K562 (cell line): ENCODE data around the gene IPO9. TPM values are rescaled to one million over a fixed set of nuclear protein-coding genes. Genes with fewer than 3 reads are reported as not detected.

Experiments used
- ATAC-seq: fragments of 200-7000 bp; cut with Tn5 transposase; 3 replicates; pipeline ENCODE4 v1.9.1; 2020; ENCODE audit warnings: moderate library complexity
- BruUV-seq: library from RNA; stranded (reverse); fragments of 400-500 nt; replicated peaks from 2 replicates; lab custom pipeline; 2021; lab: Mats Ljungman, UMichigan
- CTCF ChIA-PET: fragments of 300-600 bp; formaldehyde crosslinking; extraction: SDS; loops from one replicate; lab custom pipeline; 2021; ENCODE audit warnings: low intra/inter-chr PET ratio; lab: Yijun Ruan, JAX
- POLR2A ChIA-PET: fragments of 300-600, 350-650 bp; sonication (Branson Sonifier 250); formaldehyde crosslinking; extraction: SDS; loops from one replicate; lab custom pipeline; 2021; ENCODE audit warnings: antibody characterized with exemption, inconsistent platforms; lab: Yijun Ruan, JAX
- DNase-seq, 4 experiments: peaks; one replicate each; pipeline versions ENCODE4 v3.0.0 to v3.0.0-alpha.2; 2011 to 2018; ENCODE audit warnings: low spot score in 3 of 4, mixed read lengths in 3 of 4; ENCODE audit errors: extremely low read depth in 1 of 4
- FAIRE-seq: peaks from 2 replicates; lab custom pipeline; 2011; peaks lifted over from hg19 to GRCh38; lab: Jason Lieb, UNC
- H2AFZ ChIP-seq: 2 replicates; pipeline ENCODE4 v1.6.0; 2011; ENCODE audit warnings: low read depth, low read length, control low read depth, inconsistent platforms
- H3K27ac ChIP-seq: fragments of 200-600 bp; 3 replicates; pipeline ENCODE4 v1.8.0; 2011; ENCODE audit warnings: low read depth, mild to moderate bottlenecking, control low read depth, inconsistent platforms, low read length, moderate library complexity, mixed read lengths; ENCODE audit errors: extremely low read depth
- H3K27me3 ChIP-seq, 2 experiments: fragments of 300-600 bp in 1 of 2; 2 replicates in 1 of 2; 3 replicates in 1 of 2; pipeline versions ENCODE4 v1.6.0 to v1.8.0; 2011; ENCODE audit warnings: inconsistent platforms in 2 of 2, low read length in 2 of 2, mild to moderate bottlenecking in 1 of 2, mixed read lengths in 1 of 2, moderate library complexity in 1 of 2; ENCODE audit not compliant: control insufficient read depth in 2 of 2, insufficient read depth in 2 of 2
- H3K36me3 ChIP-seq: fragments of 300-600 bp; 3 replicates; pipeline ENCODE4 v1.8.0; 2011; ENCODE audit warnings: mild to moderate bottlenecking, low read length, inconsistent platforms; ENCODE audit not compliant: control insufficient read depth, insufficient read depth
- H3K4me1 ChIP-seq, 2 experiments: fragments of 200-600 bp in 1 of 2; replicated peaks in 1 of 2; 2 replicates in 1 of 2; 3 replicates in 1 of 2; pipeline versions ENCODE4 v1.5.1 to v1.8.0; 2011; ENCODE audit warnings: inconsistent platforms in 2 of 2, low read length in 2 of 2, mild to moderate bottlenecking in 1 of 2, mixed read lengths in 1 of 2, moderate library complexity in 1 of 2; ENCODE audit not compliant: control insufficient read depth in 2 of 2, insufficient read depth in 2 of 2
- H3K4me2 ChIP-seq: 2 replicates; pipeline ENCODE4 v1.6.1; 2011; ENCODE audit warnings: low read length, control low read depth, inconsistent platforms, mixed read lengths; ENCODE audit not compliant: insufficient read depth
- H3K4me3 ChIP-seq: fragments of 200-600 bp; sonication (generic), shearing (Covaris generic); 2 replicates; pipeline ENCODE4 v1.5.1; 2016; ENCODE audit warnings: control low read depth, inconsistent platforms
- H3K79me2 ChIP-seq: fragments of 200-600 bp; 3 replicates; pipeline ENCODE4 v1.8.0; 2011; ENCODE audit warnings: low read length, inconsistent platforms; ENCODE audit not compliant: control insufficient read depth, insufficient read depth
- H3K9ac ChIP-seq, 2 experiments: 2 replicates each; pipeline versions ENCODE4 v1.6.0 to v1.6.1; 2011; ENCODE audit warnings: low read depth in 2 of 2, low read length in 2 of 2, control low read depth in 1 of 2, inconsistent platforms in 1 of 2, mild to moderate bottlenecking in 1 of 2, mixed read lengths in 1 of 2; ENCODE audit not compliant: insufficient read depth in 1 of 2
- H3K9me1 ChIP-seq: one replicate; pipeline ENCODE4 v1.6.0; 2011; ENCODE audit warnings: inconsistent platforms, mild to moderate bottlenecking, low read length, moderate library complexity; ENCODE audit not compliant: control insufficient read depth, insufficient read depth
- H3K9me3 ChIP-seq: replicated peaks from 2 replicates; pipeline ENCODE4 v1.5.1; 2011; ENCODE audit warnings: low read depth, low read length, inconsistent platforms; ENCODE audit not compliant: control insufficient read depth, insufficient read depth
- H4K20me1 ChIP-seq: replicated peaks from 2 replicates; pipeline ENCODE4 v1.6.1; 2011; ENCODE audit warnings: low read length, inconsistent platforms, mixed read lengths; ENCODE audit not compliant: control insufficient read depth, insufficient read depth
- BRD4 ChIP-seq: fragments of 200-600 bp; sonication (generic); IDR thresholded peaks from 2 replicates; pipeline ENCODE4 v1.6.1; 2017; ENCODE audit warnings: inconsistent platforms
- CEBPB ChIP-seq: fragments of 450-650 bp; IDR thresholded peaks from 2 replicates; pipeline ENCODE4 v1.6.1; 2016; ENCODE audit warnings: missing genetic modification characterization, missing compliant biosample characterization
- CEBPG ChIP-seq, 3 experiments: fragments of 200-800 bp in 1 of 3; sonication (Bioruptor generic) in 1 of 3; sonication (generic) in 1 of 3; formaldehyde crosslinking in 1 of 3; IDR thresholded peaks in 2 of 3; conservative IDR thresholded peaks in 1 of 3; 2 replicates each; pipeline versions ENCODE4 v1.6.1 to v1.8.0; 2016 to 2022; ENCODE audit warnings: missing compliant biosample characterization in 2 of 3, missing genetic modification characterization in 2 of 3, mild to moderate bottlenecking in 1 of 3, missing genetic modification reagents in 1 of 3
- CHCHD3 ChIP-seq: fragments of 250-450 bp; sonication (Bioruptor Pico); IDR thresholded peaks from 2 replicates; pipeline ENCODE4 v2.1.2; 2022; ENCODE audit warnings: mild to moderate bottlenecking
- IRF9 ChIP-seq: fragments of 450-650 bp; IDR thresholded peaks from 2 replicates; pipeline ENCODE4 v1.6.1; 2016; ENCODE audit warnings: missing biosample characterization, missing genetic modification characterization
- NCOR1 ChIP-seq: fragments of 450-650 bp; IDR thresholded peaks from 2 replicates; pipeline ENCODE4 v1.6.1; 2016; ENCODE audit warnings: mild to moderate bottlenecking, moderate library complexity
- RREB1 ChIP-seq: fragments of 250-450 bp; sonication (Bioruptor Pico); IDR thresholded peaks from 2 replicates; pipeline ENCODE4 v1.4.0; 2020
- WGBS: fragments of 100-300 bp; shearing (Covaris generic); methylation state at CpG from one replicate; pipeline ENCODE4 v1.1.6; 2016; ENCODE audit warnings: low coverage, mixed read lengths; ENCODE audit not compliant: insufficient coverage; ENCODE audit errors: missing lambda C conversion rate; 5-methylcytosine and 5-hydroxymethylcytosine counted together
- in situ Hi-C: fragments of 300-500 bp; cut with MboI; formaldehyde crosslinking; loops from 4 replicates; pipeline ENCODE4 v1.15.0; 2018; ENCODE audit warnings: inconsistent platforms, mixed read lengths
- intact Hi-C: fragments of 100-400 bp; cut with micrococcal nuclease; formaldehyde crosslinking; loops from 2 replicates; pipeline ENCODE4 v1.14.2; 2022
- polyA plus RNA-seq, 8 experiments: library from polyadenylated mRNA; depleted of rRNA in 4 of 8; stranded (reverse) in 5 of 8; unstranded in 3 of 8; fragments of >200 nt; fragmentation: Nextera tagmentation in 2 of 8; fragmentation: Illumina TruSeq in 1 of 8; extraction: Ambion mirVana in 2 of 8; extraction: Trizol in 1 of 8; gene quantifications; 2 replicates each; pipeline versions ENCODE4 v1.2.1 to v1.2.3, GENCODE V29; 2011 to 2014; ENCODE audit warnings: inconsistent platforms in 1 of 8, missing spikeins in 1 of 8
- total RNA-seq, 7 experiments: library from RNA; depleted of rRNA in 6 of 7; stranded (reverse); fragments of >200 nt in 6 of 7; fragmentation: Illumina TruSeq in 2 of 7; extraction: Trizol in 2 of 7; gene quantifications; 2 replicates each; pipeline versions ENCODE4 v1.2.1 to v1.2.3, GENCODE V29; 2011 to 2021; ENCODE audit warnings: low replicate concordance in 1 of 7

The IPO9 gene
- total and polyA plus RNA-seq, 9 of the 15 experiments (the other 6 are each of a cell fraction or from before 2014, with no cell fraction given) = 27.9 to 78.6 (median 43.9) TPM

DNA sequence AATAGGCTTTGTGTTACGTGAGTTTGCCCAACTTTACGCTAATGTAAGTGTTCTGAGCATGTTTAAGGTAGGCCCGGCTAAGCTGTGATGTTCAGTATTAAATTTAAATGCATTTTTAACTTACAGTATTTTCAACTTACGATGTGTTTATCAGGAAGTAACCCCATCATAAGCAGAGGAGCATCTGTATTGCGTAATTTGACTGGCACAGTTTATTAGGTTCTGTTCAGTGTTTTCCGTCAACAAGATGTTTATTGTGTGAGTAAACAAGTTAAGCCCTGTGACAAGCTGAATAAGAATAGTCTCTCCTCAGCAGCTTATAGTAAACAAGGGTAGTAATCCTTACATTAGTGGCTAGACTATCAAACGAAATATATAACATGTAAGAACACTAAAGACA is 32.5 kb downstream of the IPO9 start:
- CTCF ChIA-PET = no interaction called here
- Histone ChIP-seq H3K9me3 (no peaks in the 10 kb centered on the region), H4K20me1 (no peaks in the 10 kb centered on the region), H3K9ac (no peak overlapping the region), H3K4me2 (no peak overlapping the region), H3K27me3 (no peaks in the 10 kb centered on the region), H3K4me1 (no peaks in the 10 kb centered on the region), H3K36me3 (peaks cover 82% of the 10 kb centered on the region), H3K79me2 (no peaks in the 10 kb centered on the region), H3K9me1 (no peaks in the 10 kb centered on the region), H3K4me3 (no peak overlapping the region), H2AFZ (no peak overlapping the region), H3K27ac (no peak overlapping the region)
- DNase-seq (no peak), FAIRE-seq (no peak), ATAC-seq (no peak)
- WGBS = 85% methylated on average over 7 of the region's 7 CpGs
- BruUV-seq = no TSS peak
- POLR2A ChIA-PET = interaction anchor here (0.6 to 2.3 kb wide), 7 partner anchors 12 to 121 kb away, joined by 3 to 6 read pairs (median 3); partner anchors contain the start of gene RNPEP
- no peak for TF ChIP-seq RREB1 (CRISPR knock-in tag)
- 0 out of 2 replicates have a peak, but pooled peaks have one; percentile 25 for TF ChIP-seq CHCHD3 (CRISPR knock-in tag)
- TF ChIP-seq NCOR1 = no peak
- no peak for TF ChIP-seq CEBPG (CRISPR knock-in tag; IDR thresholded peaks at IDR 0.05)
- peak; percentile 62 to 91 for TF ChIP-seq CEBPG (tag; conservative IDR thresholded peaks at IDR 0.05 in 1 of 2, IDR thresholded peaks at IDR 0.05 in 1 of 2)
- TF ChIP-seq BRD4 = no peak
- TF ChIP-seq CEBPB (tag) = peak; percentile 89
- 0 out of 2 replicates have a peak, but pooled peaks have one; percentile 10 for TF ChIP-seq IRF9 (tag)
- in situ Hi-C loops = no loop called here
- intact Hi-C loops = no loop called here
